HG03095 (cell line): Measurements from ENCODE around the gene PTPRN2.

Experiments
- ATAC-seq: cut with Tn5 transposase; IDR thresholded peaks from one replicate; pipeline ENCODE4 v1.9.1; 2021; ENCODE audit warnings: moderate library complexity; ENCODE audit not compliant: unreplicated experiment

The PTPRN2 gene

GRCh38 chr7:157800281-157800680 is 787.3 kb downstream of the PTPRN2 start:
- no peak for ATAC-seq

GRCh38 chr7:157799076-157799685 is 788.4 kb downstream of the PTPRN2 start:
- ATAC-seq = no peak

GRCh38 chr7:157797361-157797760 is 790.3 kb downstream of the PTPRN2 start:
- ATAC-seq = no peak

GRCh38 chr7:157796846-157797245 is 790.8 kb downstream of the PTPRN2 start:
- no peak for ATAC-seq

GRCh38 chr7:157795643-157796042 is 792.0 kb downstream of the PTPRN2 start:
- ATAC-seq = no peak

- no peak for ATAC-seq
These were observed 792.4 kb downstream of the PTPRN2 start for GRCh38 chr7:157795199-157795598.

- ATAC-seq = no peak
These were observed 792.9 kb downstream of the PTPRN2 start for GRCh38 chr7:157794746-157795065.

GRCh38 chr7:157793973-157794745 is 793.5 kb downstream of the PTPRN2 start:
- no peak for ATAC-seq

- no peak for ATAC-seq
These were observed 794.6 kb downstream of the PTPRN2 start for GRCh38 chr7:157793087-157793353.

- ATAC-seq = no peak
These were observed 795.2 kb downstream of the PTPRN2 start for GRCh38 chr7:157792241-157793086.

GRCh38 chr7:157791666-157792065 is 796.0 kb downstream of the PTPRN2 start:
- ATAC-seq = no peak

GRCh38 chr7:157791261-157791660 is 796.4 kb downstream of the PTPRN2 start:
- ATAC-seq = no peak

GRCh38 chr7:157789942-157790341 is 797.7 kb downstream of the PTPRN2 start:
- no peak for ATAC-seq

- no peak for ATAC-seq
These were observed 798.5 kb downstream of the PTPRN2 start for GRCh38 chr7:157789094-157789493.

- ATAC-seq = no peak
These were observed 799.0 kb downstream of the PTPRN2 start for GRCh38 chr7:157788573-157788972.

- no peak for ATAC-seq
These were observed 800.3 kb downstream of the PTPRN2 start for GRCh38 chr7:157787275-157787701.

- ATAC-seq = no peak
These were observed 801.0 kb downstream of the PTPRN2 start for GRCh38 chr7:157786375-157787274.

GRCh38 chr7:157785486-157786186 is 802.0 kb downstream of the PTPRN2 start:
- ATAC-seq = no peak

GRCh38 chr7:157784979-157785441 is 802.6 kb downstream of the PTPRN2 start:
- ATAC-seq = no peak
